GM23248 (cell line): Measurements from ENCODE around the gene SMTNL1. TPM values are rescaled to one million over a fixed set of nuclear protein-coding genes. Genes with fewer than 3 reads are reported as not detected.

Experiments
- DNase-seq: peaks from one replicate; pipeline ENCODE4 v3.0.0-alpha.2; 2015
- H2AFZ ChIP-seq: fragments of 200-600 bp; sonication (generic); 2 replicates; pipeline ENCODE4 v1.6.1; 2016; ENCODE audit warnings: antibody characterized with exemption
- H3F3A ChIP-seq: fragments of 200-600 bp; sonication (generic); 2 replicates; pipeline ENCODE4 v1.6.1; 2016; ENCODE audit warnings: mild to moderate bottlenecking, antibody characterized with exemption, mixed run types; ENCODE audit not compliant: insufficient read depth
- H3K27ac ChIP-seq: fragments of 200-600 bp; sonication (generic); 2 replicates; pipeline ENCODE4 v1.5.1; 2016; ENCODE audit warnings: mild to moderate bottlenecking
- H3K27me3 ChIP-seq: fragments of 200-600 bp; sonication (generic); replicated peaks from 2 replicates; pipeline ENCODE4 v1.6.1; 2016; ENCODE audit warnings: mild to moderate bottlenecking; ENCODE audit not compliant: insufficient read depth
- H3K36me3 ChIP-seq: fragments of 200-600 bp; sonication (generic); 2 replicates; pipeline ENCODE4 v1.6.1; 2016; ENCODE audit warnings: low read depth, mild to moderate bottlenecking
- H3K4me1 ChIP-seq: fragments of 200-600 bp; sonication (generic); 2 replicates; pipeline ENCODE4 v1.6.1; 2016; ENCODE audit warnings: mild to moderate bottlenecking; ENCODE audit not compliant: insufficient read depth
- H3K4me2 ChIP-seq: fragments of 200-600 bp; sonication (generic); one replicate; pipeline ENCODE4 v1.6.1; 2016; ENCODE audit warnings: mild to moderate bottlenecking; ENCODE audit not compliant: unreplicated experiment
- H3K4me3 ChIP-seq: fragments of 200-600 bp; sonication (generic); 2 replicates; pipeline ENCODE4 v1.5.1; 2016; ENCODE audit warnings: mild to moderate bottlenecking
- H3K79me2 ChIP-seq: fragments of 200-600 bp; sonication (generic); 2 replicates; pipeline ENCODE4 v1.6.1; 2016; ENCODE audit warnings: mild to moderate bottlenecking; ENCODE audit not compliant: insufficient read depth
- H3K9ac ChIP-seq: fragments of 200-600 bp; sonication (generic); 2 replicates; pipeline ENCODE4 v1.6.1; 2016; ENCODE audit warnings: mild to moderate bottlenecking
- H3K9me2 ChIP-seq: fragments of 200-600 bp; sonication (generic); 2 replicates; pipeline ENCODE4 v1.6.1; 2016; ENCODE audit warnings: mixed run types, mild to moderate bottlenecking, moderate library complexity; ENCODE audit not compliant: insufficient read depth
- H3K9me3 ChIP-seq: fragments of 200-600 bp; sonication (generic); one replicate; pipeline ENCODE4 v1.6.1; 2017; ENCODE audit warnings: low read depth
- H4K20me1 ChIP-seq: fragments of 200-600 bp; sonication (generic); 2 replicates; pipeline ENCODE4 v1.6.0; 2016; ENCODE audit not compliant: insufficient read depth
- EZH2 ChIP-seq: fragments of 200-600 bp; sonication (generic); IDR thresholded peaks from 2 replicates; pipeline ENCODE4 v1.6.1; 2018; ENCODE audit warnings: antibody characterized with exemption, mild to moderate bottlenecking; ENCODE audit not compliant: insufficient read depth, poor library complexity, severe bottlenecking
- EZH2phosphoT487 ChIP-seq: fragments of 200-600 bp; sonication (generic); IDR thresholded peaks from 2 replicates; pipeline ENCODE4 v1.6.1; 2018; ENCODE audit warnings: antibody characterized with exemption, moderate library complexity, mild to moderate bottlenecking, low read depth; ENCODE audit not compliant: insufficient read depth
- WGBS, 2 experiments: methylation state at CpG; one replicate each; pipeline ENCODE4 v1.1.6; 2015 to 2017; ENCODE audit warnings: low lambda C conversion rate in 2 of 2, low coverage in 1 of 2; ENCODE audit errors: missing lambda C conversion rate in 2 of 2; 5-methylcytosine and 5-hydroxymethylcytosine counted together
- in situ Hi-C: fragments of 300-500 bp; cut with MboI; formaldehyde crosslinking; loops from 2 replicates; pipeline ENCODE4 v1.15.0; 2020
- polyA plus RNA-seq: library from polyadenylated mRNA; unstranded; fragments of >200 nt; fragmentation: Nextera tagmentation; extraction: Ambion mirVana; gene quantifications from 2 replicates; pipeline ENCODE4 v1.2.1, GENCODE V29; 2016
- total RNA-seq: library from RNA; depleted of rRNA; stranded (reverse); fragments of >200 nt; shearing (Covaris generic); gene quantifications from 2 replicates; pipeline ENCODE4 v1.2.3, GENCODE V29; 2014

The SMTNL1 gene
- total and polyA plus RNA-seq, 2 experiments from 2014 or later = not detected

- in situ Hi-C loops = no loop called here
- DNase-seq = no peak
- Histone ChIP-seq H3K4me1 (no peaks in the 10 kb centered on the region), H3K9me3 (no peaks in the 10 kb centered on the region), H3F3A (no peaks in the 10 kb centered on the region), H3K4me3 (no peak overlapping the region), H3K27me3 (no peaks in the 10 kb centered on the region), H3K36me3 (no peaks in the 10 kb centered on the region), H3K9ac (no peak overlapping the region), H3K9me2 (no peaks in the 10 kb centered on the region), H4K20me1 (no peaks in the 10 kb centered on the region), H3K79me2 (no peaks in the 10 kb centered on the region), H3K27ac (no peak overlapping the region), H2AFZ (no peak overlapping the region), H3K4me2 (no peak overlapping the region)
- no peak for TF ChIP-seq EZH2
- no peak for TF ChIP-seq EZH2phosphoT487
- WGBS, 2 experiments = 78 to 82% methylated on average over 7 of the region's 7 CpGs
These were observed 28.8 kb upstream of the SMTNL1 start for GRCh38 chr11:57508341-57509170.

- TF ChIP-seq EZH2phosphoT487 (no peak), EZH2 (no peak)
- no peaks in the 10 kb centered on the region for H3K36me3 ChIP-seq
- H3K79me2 ChIP-seq = no peaks in the 10 kb centered on the region
- H4K20me1 ChIP-seq = no peaks in the 10 kb centered on the region
- H3K4me2 ChIP-seq = no peak overlapping the region
- H3K4me3 ChIP-seq = no peak overlapping the region
- no peaks in the 10 kb centered on the region for H3K9me3 ChIP-seq
- no peaks in the 10 kb centered on the region for H3F3A ChIP-seq
- 95 to 98% methylated on average over 6 of the region's 6 CpGs for WGBS, 2 experiments
- in situ Hi-C loops = no loop called here
- no peaks in the 10 kb centered on the region for H3K9me2 ChIP-seq
- H3K9ac ChIP-seq = no peak overlapping the region
- H2AFZ ChIP-seq = no peak overlapping the region
- no peak for DNase-seq
- H3K4me1 ChIP-seq = peaks cover 4% of the 10 kb centered on the region; the same call in 1 of the 2 replicates
- no peaks in the 10 kb centered on the region for H3K27me3 ChIP-seq
- no peak overlapping the region for H3K27ac ChIP-seq
These were observed 25.5 kb upstream of the SMTNL1 start for GRCh38 chr11:57511741-57512430.

- no peak for TF ChIP-seq EZH2phosphoT487
- TF ChIP-seq EZH2 = no peak
- Histone ChIP-seq H3K36me3 (no peaks in the 10 kb centered on the region), H3K4me3 (no peak overlapping the region), H3K9me2 (no peaks in the 10 kb centered on the region), H3K27ac (no peak overlapping the region), H3K9me3 (no peaks in the 10 kb centered on the region), H3K4me2 (no peak overlapping the region), H4K20me1 (no peaks in the 10 kb centered on the region), H3K4me1 (peaks cover 4% of the 10 kb centered on the region; the same call in 1 of the 2 replicates), H3K79me2 (no peaks in the 10 kb centered on the region), H2AFZ (no peak overlapping the region), H3K9ac (no peak overlapping the region), H3F3A (no peaks in the 10 kb centered on the region), H3K27me3 (no peaks in the 10 kb centered on the region)
- in situ Hi-C loops = no loop called here
- 73 to 74% methylated on average over 12 of the region's 12 CpGs for WGBS, 2 experiments
- peak; percentile 9 for DNase-seq
These were observed 24.5 kb upstream of the SMTNL1 start for GRCh38 chr11:57512646-57513451.

- no peaks in the 10 kb centered on the region for H4K20me1 ChIP-seq
- in situ Hi-C loops = no loop called here
- no peaks in the 10 kb centered on the region for H3K27me3 ChIP-seq
- H3K4me3 ChIP-seq = no peak overlapping the region
- H2AFZ ChIP-seq = no peak overlapping the region
- H3K9me3 ChIP-seq = no peaks in the 10 kb centered on the region
- H3K79me2 ChIP-seq = no peaks in the 10 kb centered on the region
- DNase-seq = no peak
- no peaks in the 10 kb centered on the region for H3F3A ChIP-seq
- H3K27ac ChIP-seq = no peak overlapping the region
- H3K4me2 ChIP-seq = no peak overlapping the region
- WGBS, 2 experiments = 93 to 100% methylated on average over 1 of the region's 1 CpG
- no peaks in the 10 kb centered on the region for H3K9me2 ChIP-seq
- TF ChIP-seq EZH2 (no peak), EZH2phosphoT487 (no peak)
- H3K9ac ChIP-seq = no peak overlapping the region
- peaks cover 4% of the 10 kb centered on the region; the same call in 1 of the 2 replicates for H3K4me1 ChIP-seq
- no peaks in the 10 kb centered on the region for H3K36me3 ChIP-seq
These were observed 24.0 kb upstream of the SMTNL1 start for GRCh38 chr11:57513452-57513795.
